Fibroblast of villous mesenchyme (primary cell): ENCODE data around the gene POLR2I. TPM values are rescaled to one million over a fixed set of nuclear protein-coding genes. Genes with fewer than 3 reads are reported as not detected.

Experiments used
- DNase-seq: peaks from one replicate; pipeline ENCODE4 v3.0.0-alpha.2; 2010; ENCODE audit warnings: low read depth
- H3K4me3 ChIP-seq: 2 replicates; pipeline ENCODE4 v1.5.1; 2011; ENCODE audit warnings: low read depth, mild to moderate bottlenecking, low read length
- CTCF ChIP-seq: IDR thresholded peaks from 2 replicates; pipeline ENCODE4 v1.5.1; 2012; ENCODE audit warnings: low read depth, mild to moderate bottlenecking, low read length; ENCODE audit not compliant: insufficient read depth
- total RNA-seq: library from RNA; depleted of rRNA; stranded (reverse); fragments of >200 nt; gene quantifications from 2 replicates; pipeline ENCODE4 v1.2.3, GENCODE V29; 2012

POLR2I gene
- 26.8 and 44.5 TPM in 2 replicates for total RNA-seq

- peak; percentile 100 for DNase-seq
- peak within 1 kb of the TSS; percentile 97 for H3K4me3 ChIP-seq
- no peak for TF ChIP-seq CTCF
Measured at GRCh38 chr19:36114721-36115452, at the start of gene POLR2I. POLR2I (minus strand) TSS chr19:36114875; CDS start chr19:36114856, 19 bp downstream.

- DNase-seq, result no peak
- TF ChIP-seq CTCF, result no peak
Measured at GRCh38 chr19:36163813-36164212, 49.1 kb upstream of the POLR2I start.

GRCh38 chr19:36160821-36161596 is 46.3 kb upstream of the POLR2I start:
- no peak for DNase-seq
- no peak overlapping the region for H3K4me3 ChIP-seq
- TF ChIP-seq CTCF, result no peak

More at GRCh38 chr19:36163813-36164212, 49.1 kb upstream of the POLR2I start:
- no peak overlapping the region for H3K4me3 ChIP-seq

- H3K4me3 ChIP-seq, result no peak overlapping the region
- no peak for DNase-seq
- no peak for TF ChIP-seq CTCF
Measured at GRCh38 chr19:36153126-36153525, 38.5 kb upstream of the POLR2I start.

- TF ChIP-seq CTCF, result no peak
- peak; percentile 51 for DNase-seq
- H3K4me3 ChIP-seq, result peak within 1 kb of the TSS; percentile 64
Measured at GRCh38 chr19:36152352-36153091, 37.8 kb upstream of the POLR2I start, which contains the start of gene COX7A1. COX7A1 (minus strand) TSS chr19:36152447; CDS start chr19:36152407, 40 bp downstream.

- no peak for DNase-seq
- peak overlapping the region; percentile 64 for H3K4me3 ChIP-seq
- TF ChIP-seq CTCF, result no peak
Measured at GRCh38 chr19:36152019-36152351, 37.3 kb upstream of the POLR2I start.
